Measurements from ENCODE around the gene ADORA3.

ADORA3 gene

GRCh38 chr1:111474521-111474920, 28.9 kb downstream of the ADORA3 start:
- no peak for ATAC-seq

GRCh38 chr1:111474106-111474505, 29.3 kb downstream of the ADORA3 start:
- ATAC-seq, result no peak

- no peak for ATAC-seq
These were observed 31.9 kb downstream of the ADORA3 start for GRCh38 chr1:111471538-111471937.

- peak; percentile 78 to 81 for ATAC-seq
These were observed 32.4 kb downstream of the ADORA3 start for GRCh38 chr1:111471012-111471411.

GRCh38 chr1:111470596-111470995, 32.8 kb downstream of the ADORA3 start:
- peak in 1 of 2 donors; percentile 29 for ATAC-seq

GRCh38 chr1:111469539-111469938, 33.9 kb downstream of the ADORA3 start:
- no peak for ATAC-seq

GRCh38 chr1:111468717-111469100, 34.7 kb downstream of the ADORA3 start:
- ATAC-seq, result no peak

- no peak for ATAC-seq
These were observed 35.3 kb downstream of the ADORA3 start for GRCh38 chr1:111467865-111468716.

GRCh38 chr1:111466480-111466879, 37.0 kb downstream of the ADORA3 start:
- ATAC-seq, result no peak

- ATAC-seq, result no peak
These were observed 37.7 kb downstream of the ADORA3 start for GRCh38 chr1:111465754-111466153.

- ATAC-seq, result no peak
These were observed 40.3 kb downstream of the ADORA3 start for GRCh38 chr1:111463029-111463683.

GRCh38 chr1:111462370-111463028, 40.9 kb downstream of the ADORA3 start:
- no peak for ATAC-seq

GRCh38 chr1:111461765-111462164, 41.7 kb downstream of the ADORA3 start:
- no peak for ATAC-seq

GRCh38 chr1:111455642-111456031, 47.8 kb downstream of the ADORA3 start:
- ATAC-seq, result no peak

- ATAC-seq, result peak; percentile 79
These were observed 48.4 kb downstream of the ADORA3 start for GRCh38 chr1:111454859-111455641.

- no peak for ATAC-seq
These were observed 49.7 kb downstream of the ADORA3 start for GRCh38 chr1:111453706-111454105.

GRCh38 chr1:111452581-111452980, 50.9 kb downstream of the ADORA3 start:
- no peak for ATAC-seq

- ATAC-seq, result no peak
These were observed 53.2 kb downstream of the ADORA3 start for GRCh38 chr1:111450185-111450584.

- no peak for ATAC-seq
These were observed 53.8 kb downstream of the ADORA3 start for GRCh38 chr1:111449703-111450017.
